GM12878 (cell line): Measurements from ENCODE around the gene NSMCE1. TPM values are rescaled to one million over a fixed set of nuclear protein-coding genes. Genes with fewer than 3 reads are reported as not detected.

Source experiments
- ATAC-seq: fragments of 200-7000 bp; cut with Tn5 transposase; 3 replicates; pipeline ENCODE4 v1.9.1; 2020; ENCODE audit warnings: mild to moderate bottlenecking, moderate library complexity
- BruUV-seq: library from RNA; stranded (reverse); fragments of 400-500 nt; replicated peaks from 2 replicates; lab custom pipeline; 2021; lab: Mats Ljungman, UMichigan
- CTCF ChIA-PET: fragments of 300-600 bp; sonication (Branson Sonifier 250); formaldehyde crosslinking; extraction: SDS; loops from one replicate; lab custom pipeline; 2021; ENCODE audit warnings: inconsistent platforms; lab: Yijun Ruan, JAX
- POLR2A ChIA-PET: fragments of 350-600 bp; formaldehyde crosslinking; extraction: SDS; loops from one replicate; lab custom pipeline; 2021; ENCODE audit warnings: inconsistent platforms; lab: Charles Lee
- RAD21 ChIA-PET: fragments of 300-600 bp; sonication (Branson Sonifier 250); formaldehyde crosslinking; loops from one replicate; lab custom pipeline; 2023; ENCODE audit warnings: antibody characterized with exemption; ENCODE audit not compliant: unreplicated experiment; lab: Charles Lee
- SMC1A ChIA-PET: fragments of 300-600 bp; sonication (Branson Sonifier 250); formaldehyde crosslinking; loops from one replicate; lab custom pipeline; 2023; ENCODE audit not compliant: unreplicated experiment, uncharacterized antibody; lab: Charles Lee
- DNase-seq: peaks from one replicate; pipeline ENCODE4 v3.0.0-alpha.2; 2011; ENCODE audit warnings: low read depth, low spot score
- FAIRE-seq: peaks from 3 replicates; lab custom pipeline; 2011; peaks lifted over from hg19 to GRCh38; lab: Jason Lieb, UNC
- H2AFZ ChIP-seq: 2 replicates; pipeline ENCODE4 v1.6.0; 2011; ENCODE audit warnings: low read depth, low read length, control low read depth; ENCODE audit not compliant: control insufficient read depth
- H3K27ac ChIP-seq: 2 replicates; pipeline ENCODE4 v1.5.1; 2011; ENCODE audit warnings: control low read depth; ENCODE audit not compliant: control insufficient read depth, insufficient read depth
- H3K27me3 ChIP-seq, 2 experiments: replicated peaks in 1 of 2; 2 replicates each; pipeline versions ENCODE4 v1.6.0 to v1.6.1; 2011; ENCODE audit warnings: low read length in 1 of 2; ENCODE audit not compliant: control insufficient read depth in 2 of 2, insufficient read depth in 2 of 2
- H3K36me3 ChIP-seq, 2 experiments: 2 replicates each; pipeline ENCODE4 v1.5.1; 2011; ENCODE audit warnings: low read length in 1 of 2; ENCODE audit not compliant: control insufficient read depth in 2 of 2, insufficient read depth in 2 of 2
- H3K4me1 ChIP-seq: 2 replicates; pipeline ENCODE4 v1.6.1; 2011; ENCODE audit warnings: mild to moderate bottlenecking, low read length, moderate library complexity, mixed read lengths; ENCODE audit not compliant: control insufficient read depth, insufficient read depth
- H3K4me2 ChIP-seq: 2 replicates; pipeline ENCODE4 v1.6.0; 2011; ENCODE audit warnings: control low read depth; ENCODE audit not compliant: control insufficient read depth, insufficient read depth
- H3K4me3 ChIP-seq: fragments of 200-600 bp; sonication (generic); 2 replicates; pipeline ENCODE4 v1.5.1; 2016
- H3K79me2 ChIP-seq: 2 replicates; pipeline ENCODE4 v1.6.0; 2011; ENCODE audit warnings: low read length; ENCODE audit not compliant: control insufficient read depth, insufficient read depth
- H3K9ac ChIP-seq: 2 replicates; pipeline ENCODE4 v1.8.0; 2011; ENCODE audit warnings: low read length, control low read depth, mixed read lengths; ENCODE audit not compliant: control insufficient read depth, insufficient read depth
- H3K9me3 ChIP-seq: replicated peaks from 3 replicates; pipeline ENCODE4 v1.5.1; 2011; ENCODE audit warnings: mild to moderate bottlenecking, low read length; ENCODE audit not compliant: control insufficient read depth, insufficient read depth
- H4K20me1 ChIP-seq: 2 replicates; pipeline ENCODE4 v1.6.0; 2011; ENCODE audit not compliant: control insufficient read depth, insufficient read depth
- CBX5 ChIP-seq: sonication (generic); IDR thresholded peaks from 2 replicates; pipeline ENCODE4 v1.6.1; 2016; ENCODE audit warnings: low read depth, moderate library complexity, mild to moderate bottlenecking, inconsistent platforms
- CHD4 ChIP-seq: fragments of 200-600 bp; sonication (generic); IDR thresholded peaks from 2 replicates; pipeline ENCODE4 v1.6.1; 2016; ENCODE audit warnings: mild to moderate bottlenecking
- FOXK2 ChIP-seq: fragments of 450-650 bp; IDR thresholded peaks from 2 replicates; pipeline ENCODE4 v1.6.1; 2017; ENCODE audit warnings: mild to moderate bottlenecking, moderate library complexity
- FOXM1 ChIP-seq: IDR thresholded peaks from 2 replicates; pipeline ENCODE4 v1.6.1; 2012; ENCODE audit warnings: low read depth, mild to moderate bottlenecking, inconsistent platforms, low read length, moderate library complexity
- HDAC6 ChIP-seq: fragments of 200-600 bp; sonication (generic); IDR thresholded peaks from one replicate; pipeline ENCODE4 v1.8.0; 2017; ENCODE audit warnings: antibody characterized with exemption; ENCODE audit not compliant: unreplicated experiment
- POU2F2 ChIP-seq: IDR thresholded peaks from 3 replicates; pipeline ENCODE4 v1.6.1; 2011; ENCODE audit warnings: low read depth, mild to moderate bottlenecking, low read length, borderline replicate concordance
- SP1 ChIP-seq: IDR thresholded peaks from one replicate; pipeline ENCODE4 v1.6.1; 2011; ENCODE audit warnings: low read depth, low read length
- WGBS: methylation state at CpG from one replicate; pipeline ENCODE4 v1.1.6; 2016; ENCODE audit warnings: low lambda C conversion rate; ENCODE audit not compliant: insufficient replicate concordance, insufficient coverage; ENCODE audit errors: missing lambda C conversion rate; 5-methylcytosine and 5-hydroxymethylcytosine counted together
- in situ Hi-C: fragments of 300-500 bp; cut with MboI; formaldehyde crosslinking; loops from 9 replicates; pipeline ENCODE4 v1.14.3; 2018; ENCODE audit warnings: mixed read lengths
- intact Hi-C: fragments of 100-400 bp; cut with micrococcal nuclease; formaldehyde crosslinking; loops from one replicate; pipeline ENCODE4 v1.14.2; 2022; ENCODE audit not compliant: unreplicated experiment
- polyA plus RNA-seq, 11 experiments: library from polyadenylated mRNA; depleted of rRNA in 4 of 11; unstranded in 6 of 11; stranded (reverse) in 5 of 11; fragments of >200 nt; fragmentation: Nextera tagmentation in 4 of 11; fragmentation: Illumina TruSeq in 1 of 11; extraction: Ambion mirVana in 4 of 11; extraction: Trizol in 1 of 11; gene quantifications; 1 replicate in 1 of 11; 2 replicates in 10 of 11; pipeline versions ENCODE4 v1.2.1 to v1.2.3, GENCODE V29; 2011 to 2016; ENCODE audit warnings: inconsistent platforms in 2 of 11, missing spikeins in 2 of 11, low read depth in 1 of 11
- total RNA-seq, 4 experiments: library from RNA; depleted of rRNA in 3 of 4; stranded (reverse); fragments of >200 nt in 3 of 4; fragmentation: Illumina TruSeq in 1 of 4; extraction: Trizol in 1 of 4; gene quantifications; 2 replicates each; pipeline versions ENCODE4 v1.2.1 to v1.2.3, GENCODE V29; 2013 to 2021
- TF ChIP-seq, protein P1 (sequence below): IDR thresholded peaks from 2 replicates; pipeline ENCODE4 v1.6.1; 2011; ENCODE audit warnings: low read depth, low read length, improper control_type of control experiment, borderline replicate concordance
- TF ChIP-seq, protein P2 (sequence below): fragments of 450-650 bp; IDR thresholded peaks from 2 replicates; pipeline ENCODE4 v1.6.1; 2016; ENCODE audit warnings: mild to moderate bottlenecking, moderate library complexity, borderline replicate concordance

Gene NSMCE1
- total and polyA plus RNA-seq, 10 of the 15 experiments (the other 5 are each of a cell fraction or from before 2014, with no cell fraction given) = 54.0 to 214 (median 71.4) TPM

DNA sequence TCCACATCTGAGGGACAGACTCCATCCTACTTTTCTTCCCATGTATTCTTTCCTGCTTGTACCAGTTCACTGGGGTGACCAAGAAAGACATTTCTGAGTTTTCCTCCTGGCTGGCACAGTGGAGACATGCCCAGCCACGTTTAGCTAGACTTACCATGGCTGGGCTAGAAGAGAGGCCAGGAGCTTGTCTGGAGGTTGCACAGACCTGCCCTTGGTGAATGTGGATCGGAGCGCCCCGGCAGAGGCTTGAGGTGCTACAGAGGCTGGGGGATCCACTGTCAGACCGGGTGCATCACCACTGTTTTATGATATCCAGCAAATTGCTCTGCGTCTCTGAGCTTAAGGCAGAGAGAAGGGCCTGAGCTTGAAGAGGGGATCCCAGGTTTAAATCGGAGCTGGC lies 48.7 kb upstream of the NSMCE1 start:
- ChIA-PET CTCF (interaction anchor here (0.6 to 9.0 kb wide), 21 partner anchors 15 to 135 kb away, joined by 3 to 119 read pairs (median 3); no protein-coding TSS in a partner anchor), SMC1A (interaction anchor here (0.9 to 9.6 kb wide), 18 partner anchors 15 to 135 kb away, joined by 3 to 88 read pairs (median 4); no protein-coding TSS in a partner anchor), RAD21 (interaction anchor here (0.7 to 8.3 kb wide), 19 partner anchors 10 to 137 kb away, joined by 3 to 93 read pairs (median 5); no protein-coding TSS in a partner anchor), POLR2A (interaction anchor here (0.5 to 3.1 kb wide), 13 partner anchors 33 to 133 kb away, joined by 3 to 15 read pairs (median 5); partner anchors contain the start of gene KDM8)
- TF ChIP-seq CHD4 = no peak
- Histone ChIP-seq H3K4me3 (peak overlapping the region; percentile 45; the same call in 1 of the 2 replicates), H2AFZ (no peak overlapping the region), H3K79me2 (peaks cover 73% of the 10 kb centered on the region), H3K9me3 (no peaks in the 10 kb centered on the region), H3K4me2 (peak overlapping the region; percentile 81), H3K9ac (no peak overlapping the region), H3K36me3 (no peaks in the 10 kb centered on the region), H3K4me1 (peaks cover 30% of the 10 kb centered on the region), H3K27ac (no peak overlapping the region), H3K27me3 (no peaks in the 10 kb centered on the region), H4K20me1 (peaks cover 5% of the 10 kb centered on the region; the same call in 1 of the 2 replicates)
- DNase-seq (no peak), ATAC-seq (no peak), FAIRE-seq (no peak)
- WGBS = 46% methylated on average over 7 of the region's 7 CpGs
- no TSS peak for BruUV-seq
- intact Hi-C loops (loop anchor here (5.0 kb wide), 2 partner anchors 50 kb away; partner anchors contain the start of gene NSMCE1), in situ Hi-C loops (loop anchor here (5.0 kb wide), 1 partner anchor 80 kb away; no protein-coding TSS in a partner anchor)

DNA sequence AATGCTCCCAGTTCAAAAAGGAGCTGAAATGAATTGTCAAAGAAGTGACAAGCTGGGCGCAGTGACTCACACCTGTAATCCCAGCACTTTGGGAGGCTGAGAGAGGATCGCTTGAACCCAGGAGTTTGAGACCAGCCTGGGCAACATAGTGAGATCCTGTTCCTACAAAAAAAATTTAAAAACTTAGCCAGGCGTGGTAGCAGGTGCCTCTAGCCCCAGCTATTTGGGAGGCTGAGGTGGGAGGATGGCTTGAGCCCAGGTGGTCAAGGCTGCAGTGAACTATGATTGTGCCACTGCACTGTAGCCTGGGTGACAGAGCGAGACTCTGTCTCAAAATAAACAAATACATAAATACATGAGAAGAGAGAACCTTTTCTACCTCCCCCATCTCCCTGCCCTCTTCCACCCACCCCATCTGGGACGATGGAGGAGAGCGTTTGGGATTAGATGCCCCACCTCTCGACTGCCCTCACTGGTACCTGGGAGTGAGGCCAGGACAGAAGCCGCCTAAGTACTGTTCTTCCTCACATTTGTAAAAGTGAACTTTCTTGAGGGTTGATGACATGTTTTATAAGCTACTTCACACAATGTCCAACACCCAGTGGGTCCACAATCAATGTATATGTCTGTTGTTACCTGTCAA lies 47.6 kb upstream of the NSMCE1 start:
- intact Hi-C loops (loop anchor here (5.0 kb wide), 2 partner anchors 49 to 51 kb away; partner anchors contain the start of gene NSMCE1), in situ Hi-C loops (loop anchor here (5.0 kb wide), 1 partner anchor 79 kb away; no protein-coding TSS in a partner anchor)
- ChIA-PET SMC1A (interaction anchor here (0.7 to 9.6 kb wide), 13 partner anchors 32 to 116 kb away, joined by 3 to 88 read pairs (median 5); no protein-coding TSS in a partner anchor), POLR2A (interaction anchor here (0.5 to 2.6 kb wide), 10 partner anchors 32 to 124 kb away, joined by 3 to 15 read pairs (median 4); no protein-coding TSS in a partner anchor), RAD21 (interaction anchor here (0.5 to 8.3 kb wide), 11 partner anchors 11 to 91 kb away, joined by 3 to 93 read pairs (median 5); no protein-coding TSS in a partner anchor), CTCF (interaction anchor here (0.7 to 9.0 kb wide), 16 partner anchors 14 to 144 kb away, joined by 3 to 119 read pairs (median 4); no protein-coding TSS in a partner anchor)
- DNase-seq (no peak), FAIRE-seq (no peak), ATAC-seq (no peak)
- Histone ChIP-seq H3K9me3 (no peaks in the 10 kb centered on the region), H4K20me1 (peaks cover 5% of the 10 kb centered on the region; the same call in 1 of the 2 replicates), H3K27me3 (0 out of 4 replicates have a peak, but pooled peaks cover 0 to 2% of the 10 kb centered on the region in 2 experiments), H2AFZ (no peak overlapping the region), H3K4me1 (peaks cover 30% of the 10 kb centered on the region), H3K79me2 (peaks cover 65% of the 10 kb centered on the region), H3K36me3 (no peaks in the 10 kb centered on the region), H3K4me2 (peak overlapping the region; percentile 52), H3K9ac (no peak overlapping the region; the same call in 1 of the 2 replicates), H3K27ac (no peak overlapping the region), H3K4me3 (peak overlapping the region; percentile 80; the same call in 1 of the 2 replicates)
- 73% methylated on average over 8 of the region's 8 CpGs for WGBS
- BruUV-seq = no TSS peak
- TF ChIP-seq POU2F2 (no peak), CBX5 (no peak), SP1 (no peak), HDAC6 (no peak), FOXM1 (no peak), FOXK2 (no peak)
- TF ChIP-seq, protein P1, sequence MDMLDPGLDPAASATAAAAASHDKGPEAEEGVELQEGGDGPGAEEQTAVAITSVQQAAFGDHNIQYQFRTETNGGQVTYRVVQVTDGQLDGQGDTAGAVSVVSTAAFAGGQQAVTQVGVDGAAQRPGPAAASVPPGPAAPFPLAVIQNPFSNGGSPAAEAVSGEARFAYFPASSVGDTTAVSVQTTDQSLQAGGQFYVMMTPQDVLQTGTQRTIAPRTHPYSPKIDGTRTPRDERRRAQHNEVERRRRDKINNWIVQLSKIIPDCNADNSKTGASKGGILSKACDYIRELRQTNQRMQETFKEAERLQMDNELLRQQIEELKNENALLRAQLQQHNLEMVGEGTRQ = no peak
- TF ChIP-seq, protein P2, sequence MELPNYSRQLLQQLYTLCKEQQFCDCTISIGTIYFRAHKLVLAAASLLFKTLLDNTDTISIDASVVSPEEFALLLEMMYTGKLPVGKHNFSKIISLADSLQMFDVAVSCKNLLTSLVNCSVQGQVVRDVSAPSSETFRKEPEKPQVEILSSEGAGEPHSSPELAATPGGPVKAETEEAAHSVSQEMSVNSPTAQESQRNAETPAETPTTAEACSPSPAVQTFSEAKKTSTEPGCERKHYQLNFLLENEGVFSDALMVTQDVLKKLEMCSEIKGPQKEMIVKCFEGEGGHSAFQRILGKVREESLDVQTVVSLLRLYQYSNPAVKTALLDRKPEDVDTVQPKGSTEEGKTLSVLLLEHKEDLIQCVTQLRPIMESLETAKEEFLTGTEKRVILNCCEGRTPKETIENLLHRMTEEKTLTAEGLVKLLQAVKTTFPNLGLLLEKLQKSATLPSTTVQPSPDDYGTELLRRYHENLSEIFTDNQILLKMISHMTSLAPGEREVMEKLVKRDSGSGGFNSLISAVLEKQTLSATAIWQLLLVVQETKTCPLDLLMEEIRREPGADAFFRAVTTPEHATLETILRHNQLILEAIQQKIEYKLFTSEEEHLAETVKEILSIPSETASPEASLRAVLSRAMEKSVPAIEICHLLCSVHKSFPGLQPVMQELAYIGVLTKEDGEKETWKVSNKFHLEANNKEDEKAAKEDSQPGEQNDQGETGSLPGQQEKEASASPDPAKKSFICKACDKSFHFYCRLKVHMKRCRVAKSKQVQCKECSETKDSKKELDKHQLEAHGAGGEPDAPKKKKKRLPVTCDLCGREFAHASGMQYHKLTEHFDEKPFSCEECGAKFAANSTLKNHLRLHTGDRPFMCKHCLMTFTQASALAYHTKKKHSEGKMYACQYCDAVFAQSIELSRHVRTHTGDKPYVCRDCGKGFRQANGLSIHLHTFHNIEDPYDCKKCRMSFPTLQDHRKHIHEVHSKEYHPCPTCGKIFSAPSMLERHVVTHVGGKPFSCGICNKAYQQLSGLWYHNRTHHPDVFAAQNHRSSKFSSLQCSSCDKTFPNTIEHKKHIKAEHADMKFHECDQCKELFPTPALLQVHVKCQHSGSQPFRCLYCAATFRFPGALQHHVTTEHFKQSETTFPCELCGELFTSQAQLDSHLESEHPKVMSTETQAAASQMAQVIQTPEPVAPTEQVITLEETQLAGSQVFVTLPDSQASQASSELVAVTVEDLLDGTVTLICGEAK = no peak
